Neural cell (in vitro differentiated cells): ENCODE results near the gene RAD51B. TPM values are rescaled to one million over a fixed set of nuclear protein-coding genes. Genes with fewer than 3 reads are reported as not detected.

Experiments
- H2AFZ ChIP-seq: fragments of 200-600, 300-800 bp; sonication (generic), shearing (Covaris generic); 2 replicates; pipeline ENCODE4 v1.6.0; 2014; ENCODE audit warnings: low read depth, mild to moderate bottlenecking, antibody characterized with exemption, low read length, moderate library complexity
- H3F3A ChIP-seq: fragments of 200-600 bp; shearing (Covaris generic); 2 replicates; pipeline ENCODE4 v1.6.1; 2016; ENCODE audit warnings: mild to moderate bottlenecking, moderate library complexity, mixed read lengths, antibody characterized with exemption, low read length; ENCODE audit not compliant: insufficient read depth, poor library complexity, severe bottlenecking
- H3K27ac ChIP-seq: fragments of 200-600, 300-800 bp; sonication (generic), shearing (Covaris generic); 2 replicates; pipeline ENCODE4 v1.5.1; 2014; ENCODE audit warnings: mild to moderate bottlenecking, low read length, moderate library complexity
- H3K27me3 ChIP-seq: fragments of 300-800, 200-600 bp; sonication (generic), shearing (Covaris generic); 2 replicates; pipeline ENCODE4 v1.6.0; 2014; ENCODE audit warnings: mild to moderate bottlenecking, low read depth, low read length, moderate library complexity; ENCODE audit not compliant: insufficient read depth
- H3K36me3 ChIP-seq: fragments of 300-800, 200-600 bp; sonication (generic), shearing (Covaris generic); 2 replicates; pipeline ENCODE4 v1.5.1; 2014; ENCODE audit warnings: mild to moderate bottlenecking, antibody characterized with exemption, low read length, moderate library complexity; ENCODE audit not compliant: insufficient read depth
- H3K4me2 ChIP-seq: fragments of 300-800, 200-600 bp; sonication (generic), shearing (Covaris generic); 2 replicates; pipeline ENCODE4 v1.6.0; 2014; ENCODE audit warnings: mild to moderate bottlenecking, low read length
- H3K4me3 ChIP-seq: fragments of 300-800, 200-600 bp; sonication (generic), shearing (Covaris generic); 2 replicates; pipeline ENCODE4 v1.5.1; 2014; ENCODE audit warnings: mild to moderate bottlenecking, low read length, moderate library complexity
- H3K79me2 ChIP-seq: fragments of 200-600 bp; shearing (Covaris generic); replicated peaks from 2 replicates; pipeline ENCODE4 v1.6.0; 2014; ENCODE audit warnings: mild to moderate bottlenecking, low read length, moderate library complexity; ENCODE audit not compliant: insufficient read depth
- H3K9ac ChIP-seq: fragments of 300-800, 200-600 bp; sonication (generic), shearing (Covaris generic); 2 replicates; pipeline ENCODE4 v1.6.1; 2016; ENCODE audit warnings: mild to moderate bottlenecking, low read length, mixed read lengths
- H3K9me2 ChIP-seq: fragments of 200-600 bp; shearing (Covaris generic); 2 replicates; pipeline ENCODE4 v1.6.1; 2016; ENCODE audit warnings: mild to moderate bottlenecking, low read length, mixed read lengths; ENCODE audit not compliant: insufficient read depth
- H3K9me3 ChIP-seq: fragments of 200-600, 300-800 bp; sonication (generic), shearing (Covaris generic); 2 replicates; pipeline ENCODE4 v1.6.1; 2016; ENCODE audit warnings: mild to moderate bottlenecking, mixed run types, low read length, moderate library complexity, mixed read lengths
- H4K20me1 ChIP-seq: fragments of 200-600 bp; shearing (Covaris generic); 2 replicates; pipeline ENCODE4 v1.6.1; 2016; ENCODE audit warnings: mild to moderate bottlenecking, mixed run types; ENCODE audit not compliant: insufficient read depth
- EP300 ChIP-seq: fragments of 450-650 bp; conservative IDR thresholded peaks from 2 replicates; pipeline ENCODE4 v1.6.1; 2014; ENCODE audit warnings: antibody characterized with exemption, mild to moderate bottlenecking, moderate library complexity; ENCODE audit not compliant: poor library complexity, severe bottlenecking
- EZH2 ChIP-seq: fragments of 200-600, 300-800 bp; shearing (Covaris generic), sonication (generic); IDR thresholded peaks from 2 replicates; pipeline ENCODE4 v1.6.1; 2014; ENCODE audit warnings: antibody characterized with exemption, low read length, borderline replicate concordance, mild to moderate bottlenecking; ENCODE audit not compliant: insufficient read depth, poor library complexity, severe bottlenecking
- MXI1 ChIP-seq: fragments of 450-650 bp; conservative IDR thresholded peaks from 2 replicates; pipeline ENCODE4 v1.6.1; 2014; ENCODE audit warnings: antibody characterized with exemption, mild to moderate bottlenecking; ENCODE audit not compliant: poor library complexity, severe bottlenecking
- POLR2AphosphoS5 ChIP-seq: IDR thresholded peaks from 2 replicates; pipeline ENCODE4 v1.6.1; 2012
- RAD21 ChIP-seq: fragments of 450-650 bp; conservative IDR thresholded peaks from 2 replicates; pipeline ENCODE4 v1.6.1; 2014; ENCODE audit warnings: antibody characterized with exemption, mild to moderate bottlenecking, moderate library complexity
- SMC3 ChIP-seq: fragments of 450-650 bp; conservative IDR thresholded peaks from 2 replicates; pipeline ENCODE4 v1.6.1; 2014; ENCODE audit warnings: antibody characterized with exemption, mild to moderate bottlenecking, moderate library complexity; ENCODE audit not compliant: poor library complexity
- TAF1 ChIP-seq: IDR thresholded peaks from 2 replicates; pipeline ENCODE4 v1.6.1; 2012; ENCODE audit warnings: low read depth
- polyA plus RNA-seq: library from polyadenylated mRNA; depleted of rRNA; stranded (reverse); fragments of >200 nt; gene quantifications from 2 replicates; pipeline ENCODE4 v1.2.3, GENCODE V29; 2014
- TF ChIP-seq, protein P1 (sequence below): IDR thresholded peaks from 2 replicates; pipeline ENCODE4 v1.6.1; 2012; ENCODE audit warnings: borderline replicate concordance
- TF ChIP-seq, protein P2 (sequence below): fragments of 450-650 bp; IDR thresholded peaks from 2 replicates; pipeline ENCODE4 v1.5.1; 2014; ENCODE audit warnings: antibody characterized with exemption, mild to moderate bottlenecking, moderate library complexity; ENCODE audit not compliant: poor library complexity, severe bottlenecking

Gene RAD51B
- polyA plus RNA-seq, 1 donor from 2014 or later: 3.1 TPM

- Histone ChIP-seq H2AFZ (no peak overlapping the region), H3K27me3 (no peaks in the 10 kb centered on the region), H3K36me3 (no peaks in the 10 kb centered on the region), H3F3A (no peaks in the 10 kb centered on the region), H3K9ac (no peak overlapping the region), H4K20me1 (no peaks in the 10 kb centered on the region), H3K79me2 (no peaks in the 10 kb centered on the region), H3K9me3 (no peaks in the 10 kb centered on the region), H3K9me2 (no peaks in the 10 kb centered on the region), H3K4me3 (no peak overlapping the region), H3K27ac (no peak overlapping the region), H3K4me2 (no peak overlapping the region)
- no peak for TF ChIP-seq EP300
- no peak for TF ChIP-seq POLR2AphosphoS5
- TF ChIP-seq EZH2: no peak
- TF ChIP-seq, protein P1, sequence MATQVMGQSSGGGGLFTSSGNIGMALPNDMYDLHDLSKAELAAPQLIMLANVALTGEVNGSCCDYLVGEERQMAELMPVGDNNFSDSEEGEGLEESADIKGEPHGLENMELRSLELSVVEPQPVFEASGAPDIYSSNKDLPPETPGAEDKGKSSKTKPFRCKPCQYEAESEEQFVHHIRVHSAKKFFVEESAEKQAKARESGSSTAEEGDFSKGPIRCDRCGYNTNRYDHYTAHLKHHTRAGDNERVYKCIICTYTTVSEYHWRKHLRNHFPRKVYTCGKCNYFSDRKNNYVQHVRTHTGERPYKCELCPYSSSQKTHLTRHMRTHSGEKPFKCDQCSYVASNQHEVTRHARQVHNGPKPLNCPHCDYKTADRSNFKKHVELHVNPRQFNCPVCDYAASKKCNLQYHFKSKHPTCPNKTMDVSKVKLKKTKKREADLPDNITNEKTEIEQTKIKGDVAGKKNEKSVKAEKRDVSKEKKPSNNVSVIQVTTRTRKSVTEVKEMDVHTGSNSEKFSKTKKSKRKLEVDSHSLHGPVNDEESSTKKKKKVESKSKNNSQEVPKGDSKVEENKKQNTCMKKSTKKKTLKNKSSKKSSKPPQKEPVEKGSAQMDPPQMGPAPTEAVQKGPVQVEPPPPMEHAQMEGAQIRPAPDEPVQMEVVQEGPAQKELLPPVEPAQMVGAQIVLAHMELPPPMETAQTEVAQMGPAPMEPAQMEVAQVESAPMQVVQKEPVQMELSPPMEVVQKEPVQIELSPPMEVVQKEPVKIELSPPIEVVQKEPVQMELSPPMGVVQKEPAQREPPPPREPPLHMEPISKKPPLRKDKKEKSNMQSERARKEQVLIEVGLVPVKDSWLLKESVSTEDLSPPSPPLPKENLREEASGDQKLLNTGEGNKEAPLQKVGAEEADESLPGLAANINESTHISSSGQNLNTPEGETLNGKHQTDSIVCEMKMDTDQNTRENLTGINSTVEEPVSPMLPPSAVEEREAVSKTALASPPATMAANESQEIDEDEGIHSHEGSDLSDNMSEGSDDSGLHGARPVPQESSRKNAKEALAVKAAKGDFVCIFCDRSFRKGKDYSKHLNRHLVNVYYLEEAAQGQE: no peak
- no peak for TF ChIP-seq MXI1
- no peak for TF ChIP-seq TAF1
- TF ChIP-seq RAD21: no peak
- TF ChIP-seq, protein P2, sequence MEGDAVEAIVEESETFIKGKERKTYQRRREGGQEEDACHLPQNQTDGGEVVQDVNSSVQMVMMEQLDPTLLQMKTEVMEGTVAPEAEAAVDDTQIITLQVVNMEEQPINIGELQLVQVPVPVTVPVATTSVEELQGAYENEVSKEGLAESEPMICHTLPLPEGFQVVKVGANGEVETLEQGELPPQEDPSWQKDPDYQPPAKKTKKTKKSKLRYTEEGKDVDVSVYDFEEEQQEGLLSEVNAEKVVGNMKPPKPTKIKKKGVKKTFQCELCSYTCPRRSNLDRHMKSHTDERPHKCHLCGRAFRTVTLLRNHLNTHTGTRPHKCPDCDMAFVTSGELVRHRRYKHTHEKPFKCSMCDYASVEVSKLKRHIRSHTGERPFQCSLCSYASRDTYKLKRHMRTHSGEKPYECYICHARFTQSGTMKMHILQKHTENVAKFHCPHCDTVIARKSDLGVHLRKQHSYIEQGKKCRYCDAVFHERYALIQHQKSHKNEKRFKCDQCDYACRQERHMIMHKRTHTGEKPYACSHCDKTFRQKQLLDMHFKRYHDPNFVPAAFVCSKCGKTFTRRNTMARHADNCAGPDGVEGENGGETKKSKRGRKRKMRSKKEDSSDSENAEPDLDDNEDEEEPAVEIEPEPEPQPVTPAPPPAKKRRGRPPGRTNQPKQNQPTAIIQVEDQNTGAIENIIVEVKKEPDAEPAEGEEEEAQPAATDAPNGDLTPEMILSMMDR: no peak
- TF ChIP-seq SMC3: no peak
Measured at GRCh38 chr14:68230950-68231717, 411.6 kb downstream of the RAD51B start.

GRCh38 chr14:68231898-68232297 lies 412.3 kb downstream of the RAD51B start:
- H3K9me2 ChIP-seq: no peaks in the 10 kb centered on the region
- no peaks in the 10 kb centered on the region for H3K79me2 ChIP-seq
- H3K36me3 ChIP-seq: no peaks in the 10 kb centered on the region
- H2AFZ ChIP-seq: no peak overlapping the region
- TF ChIP-seq, protein P1: no peak
- TF ChIP-seq TAF1: no peak
- TF ChIP-seq POLR2AphosphoS5: no peak
- TF ChIP-seq, protein P2: no peak
- no peak for TF ChIP-seq EP300
- H3K4me3 ChIP-seq: no peak overlapping the region
- H3K27ac ChIP-seq: no peak overlapping the region
- no peak overlapping the region for H3K9ac ChIP-seq
- no peak overlapping the region for H3K4me2 ChIP-seq
- no peaks in the 10 kb centered on the region for H3F3A ChIP-seq
- H3K27me3 ChIP-seq: no peaks in the 10 kb centered on the region
- no peaks in the 10 kb centered on the region for H3K9me3 ChIP-seq
- no peaks in the 10 kb centered on the region for H4K20me1 ChIP-seq
